SU-DHL-6 (cell line): ENCODE data around the gene CCNE1.

Source experiments
- CTCF ChIP-seq: fragments of 200-600 bp; sonication (generic); IDR thresholded peaks from one replicate; pipeline ENCODE4 v1.5.1; 2017; ENCODE audit warnings: antibody characterized with exemption, mild to moderate bottlenecking, low read length, moderate library complexity; ENCODE audit not compliant: insufficient read depth, poor library complexity, severe bottlenecking
- EZH2phosphoT487 ChIP-seq: fragments of 200-600 bp; sonication (generic), shearing (Covaris generic); conservative IDR thresholded peaks from 2 replicates; pipeline ENCODE4 v1.6.1; 2018; ENCODE audit warnings: mild to moderate bottlenecking, antibody characterized with exemption, low read length, moderate library complexity, mixed read lengths

GRCh38 chr19:29841559-29842367 lies 30.0 kb downstream of the CCNE1 start:
- TF ChIP-seq CTCF (no peak), EZH2phosphoT487 (no peak)
